Motor neuron (in vitro differentiated cells): Measurements from ENCODE around the gene IMMP2L. TPM values are rescaled to one million over a fixed set of nuclear protein-coding genes. Genes with fewer than 3 reads are reported as not detected.
"Not testable (repeated sequence)": the region's sequence is repeated elsewhere in the genome, so short reads cannot be mapped to it uniquely, and the experiment has no call there.

ENCODE experiments used
- ATAC-seq, 8 experiments: fragments of 200-7000 bp; cut with Tn5 transposase; replicated peaks in 6 of 8; 2 replicates each; pipeline ENCODE4 v1.8.0; 2021; ENCODE audit warnings: mild to moderate bottlenecking in 8 of 8, moderate library complexity in 8 of 8
- H3K27ac ChIP-seq, 2 donors: fragments of 250-450 bp; sonication (Bioruptor Pico); 2 replicates each; pipeline ENCODE4 v1.9.0; 2021; ENCODE audit warnings: antibody characterized with exemption in 2 of 2, mild to moderate bottlenecking in 2 of 2, moderate library complexity in 1 of 2
- H3K4me1 ChIP-seq, 2 donors: fragments of 250-450 bp; sonication (Bioruptor Pico); replicated peaks in 1 of 2; 2 replicates each; pipeline ENCODE4 v1.6.1; 2021; ENCODE audit warnings: antibody characterized with exemption in 2 of 2, mild to moderate bottlenecking in 2 of 2, moderate library complexity in 1 of 2
- H3K4me3 ChIP-seq, 5 donors: fragments of 250-450 bp; sonication (Bioruptor Pico); 2 replicates each; pipeline ENCODE4 v1.9.0; 2021; ENCODE audit warnings: antibody characterized with exemption in 5 of 5, mild to moderate bottlenecking in 5 of 5, moderate library complexity in 4 of 5
- WGBS, 10 experiments: fragments of 450-650 bp; shearing (Covaris generic); methylation state at CpG; one replicate each; pipeline ENCODE4 v1.0.0; 2022; 5-methylcytosine and 5-hydroxymethylcytosine counted together
- in situ Hi-C, 9 experiments: fragments of 400-800 bp; cut with MboI; loops; one replicate each; pipeline ENCODE4 v1.15.0; 2021; ENCODE audit warnings: low sequenced_read_pairs in 9 of 9, low pct_unique_long_range_greater_than_20kb in 2 of 9; ENCODE audit not compliant: unreplicated experiment in 9 of 9
- total RNA-seq, 8 experiments: library from RNA; unstranded; fragments of 300-600 nt; gene quantifications; 2 replicates each; pipeline versions ENCODE4 v1.2.3 to v1.2.4, GENCODE V29; 2022

Gene IMMP2L
- total RNA-seq, 8 experiments from 2014 or later, result 9.9 to 78.5 (median 19.3) TPM

DNA sequence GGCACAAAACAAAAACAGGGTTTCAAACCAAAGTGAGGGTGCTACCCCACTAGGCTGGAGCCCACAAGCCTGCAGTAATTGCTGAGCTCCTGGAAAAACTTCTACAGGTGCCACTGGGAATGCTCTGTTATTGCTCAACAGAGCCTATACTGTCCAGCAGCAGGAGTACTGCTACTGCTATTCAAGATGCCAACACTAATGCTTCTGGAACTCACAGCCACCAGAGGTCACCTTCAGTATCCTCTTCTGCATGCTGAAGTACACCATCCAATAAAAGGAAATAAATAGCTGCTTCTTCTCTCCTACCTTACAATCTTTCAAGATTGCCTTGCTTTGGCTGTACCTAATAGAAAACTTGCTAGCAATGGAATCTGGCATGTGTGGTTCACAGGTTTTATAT is 249.3 kb downstream of the IMMP2L start:
- H3K4me3 ChIP-seq, result no peak overlapping the region
- in situ Hi-C loops, result loop anchor here in 1 of 9 experiments (25.0 kb wide), 1 partner anchor 174 kb away; no protein-coding TSS in a partner anchor
- H3K4me1 ChIP-seq, result no peaks in the 10 kb centered on the region
- peak in 2 of 8 experiments; percentile 16 to 26 for ATAC-seq
- H3K27ac ChIP-seq, result no peak overlapping the region

DNA sequence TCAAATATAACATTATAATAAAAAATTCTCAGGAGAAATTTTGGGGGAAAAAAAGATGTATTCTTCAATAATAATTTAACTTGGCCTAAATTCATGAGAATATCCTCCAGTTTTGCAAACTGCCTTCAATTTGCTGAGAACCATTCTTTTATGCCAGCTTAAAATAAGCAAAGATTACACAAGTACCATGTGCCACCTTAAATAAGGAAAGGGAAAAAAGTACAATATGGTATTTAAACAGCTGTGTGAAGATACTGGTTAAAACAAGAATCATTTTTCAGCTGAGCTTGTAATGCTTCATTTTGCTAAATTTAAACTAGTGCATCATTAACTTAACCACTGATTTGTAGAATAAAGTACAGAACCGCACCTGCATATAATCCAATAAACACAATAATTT is 253.6 kb downstream of the IMMP2L start:
- in situ Hi-C loops, result loop anchor here in 1 of 9 experiments (25.0 kb wide), 1 partner anchor 179 kb away; no protein-coding TSS in a partner anchor
- ATAC-seq, result no peak
- H3K4me1 ChIP-seq, result no peaks in the 10 kb centered on the region
- 82 to 100% (median 100%) methylated on average over 1 of the region's 1 CpG; no CpG with 5 or more reads in 2 of the 10 experiments for WGBS, 10 experiments
- H3K4me3 ChIP-seq, result no peak overlapping the region
- no peak overlapping the region for H3K27ac ChIP-seq

DNA sequence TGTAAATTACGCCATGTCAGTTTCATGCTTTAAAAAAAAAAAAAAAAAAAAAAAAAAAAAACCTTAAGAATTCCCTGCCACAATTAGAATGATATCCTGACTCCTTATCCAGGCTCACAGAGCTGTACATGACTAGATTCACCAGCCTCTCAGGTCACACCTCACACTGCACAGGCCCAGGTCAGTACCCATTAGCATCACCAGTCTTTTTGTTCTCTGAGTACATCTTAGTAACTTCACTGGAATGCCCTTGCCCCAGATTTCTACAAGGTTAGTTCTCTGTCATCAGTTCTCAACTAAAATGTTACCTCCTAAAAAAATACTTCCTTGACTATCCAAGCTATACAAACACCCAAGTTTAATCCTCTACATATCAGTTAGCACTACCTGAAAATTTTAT is 260.4 kb downstream of the IMMP2L start:
- H3K27ac ChIP-seq, result no peak overlapping the region
- no peak overlapping the region for H3K4me3 ChIP-seq
- in situ Hi-C loops, result loop anchor here in 1 of 9 experiments (25.0 kb wide), 1 partner anchor 185 kb away; no protein-coding TSS in a partner anchor
- ATAC-seq, result no peak
- no peaks in the 10 kb centered on the region for H3K4me1 ChIP-seq
- WGBS, 10 experiments, result 83 to 100% (median 100%) methylated on average over 1 of the region's 1 CpG; no CpG with 5 or more reads in 2 of the 10 experiments

DNA sequence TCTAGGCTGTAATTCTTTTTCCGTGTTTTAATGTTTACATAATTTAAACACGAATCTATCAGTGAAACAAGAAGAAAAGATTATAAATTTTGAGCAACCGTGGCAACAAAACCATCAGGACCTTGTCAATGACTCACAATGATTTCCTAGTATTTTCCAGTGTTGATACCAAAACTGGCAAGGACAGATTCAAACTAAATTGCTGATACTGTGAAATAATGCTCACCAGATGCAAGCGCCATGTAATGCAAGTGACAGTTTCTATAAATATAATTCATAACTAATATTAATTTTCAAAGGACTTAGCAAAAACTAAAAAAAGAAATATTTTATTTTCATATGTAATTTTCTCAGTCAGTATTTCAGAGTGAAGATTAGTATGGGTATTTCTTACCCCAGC is 267.8 kb downstream of the IMMP2L start:
- in situ Hi-C loops, result no loop called here
- ATAC-seq, result no peak
- Histone ChIP-seq H3K27ac (no peak overlapping the region), H3K4me3 (no peak overlapping the region), H3K4me1 (no peaks in the 10 kb centered on the region)
- WGBS, 10 experiments, result 60 to 100% (median 81%) methylated on average over 3 to 4 of the region's 4 CpGs; no CpG with 5 or more reads in 1 of the 10 experiments

DNA sequence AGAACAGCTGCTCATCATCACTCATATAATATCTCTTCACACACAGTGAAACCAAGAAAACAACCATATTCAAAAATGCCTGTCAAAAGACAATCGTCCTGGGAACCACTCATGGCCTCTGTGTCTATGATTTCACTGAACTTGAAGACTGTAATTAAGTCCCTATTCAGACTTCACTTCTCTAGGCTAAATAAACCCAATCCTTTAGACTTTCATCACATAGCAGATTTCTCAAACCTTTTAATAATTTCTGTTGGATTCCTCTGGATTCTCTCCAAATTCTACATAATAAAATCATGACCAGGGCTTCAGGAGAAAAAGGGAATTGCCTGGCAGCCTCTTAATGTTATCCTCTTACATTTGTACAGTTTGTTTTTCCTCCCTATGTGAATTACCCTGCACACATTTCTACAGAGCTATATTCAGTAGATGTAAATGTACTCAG is 270.2 kb downstream of the IMMP2L start:
- H3K4me3 ChIP-seq, result no peak overlapping the region
- WGBS, 10 experiments, result 17 to 90% (median 75%) methylated on average over 1 of the region's 1 CpG; no CpG with 5 or more reads in 4 of the 10 experiments
- peak in 4 of 8 experiments; percentile 20 to 74 (median 48) for ATAC-seq
- in situ Hi-C loops, result no loop called here
- no peak overlapping the region for H3K27ac ChIP-seq
- H3K4me1 ChIP-seq, result no peaks in the 10 kb centered on the region

DNA sequence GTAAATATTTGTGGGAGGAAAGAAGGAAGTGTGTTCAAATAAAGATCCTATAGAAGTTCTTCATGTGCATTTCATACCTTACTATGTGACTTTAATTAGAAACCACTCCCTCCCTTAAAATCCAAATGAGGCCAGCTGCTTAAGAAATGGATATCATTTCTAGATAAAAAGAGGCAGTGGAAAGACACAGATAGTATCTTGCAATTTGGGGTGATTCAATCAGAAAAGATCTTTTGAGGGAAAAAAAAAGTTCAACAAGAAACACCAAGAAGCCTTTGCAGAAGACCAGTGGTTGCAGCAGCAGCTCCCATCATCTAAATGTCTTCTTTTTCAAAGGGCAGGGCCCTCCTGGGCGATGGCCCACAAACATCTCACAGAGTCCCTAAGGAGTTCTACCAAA is 271.3 kb downstream of the IMMP2L start:
- H3K27ac ChIP-seq, result no peak overlapping the region
- 67 to 100% (median 88%) methylated on average over 1 of the region's 1 CpG; no CpG with 5 or more reads in 4 of the 10 experiments for WGBS, 10 experiments
- in situ Hi-C loops, result no loop called here
- no peak for ATAC-seq
- no peak overlapping the region for H3K4me3 ChIP-seq
- no peaks in the 10 kb centered on the region for H3K4me1 ChIP-seq

DNA sequence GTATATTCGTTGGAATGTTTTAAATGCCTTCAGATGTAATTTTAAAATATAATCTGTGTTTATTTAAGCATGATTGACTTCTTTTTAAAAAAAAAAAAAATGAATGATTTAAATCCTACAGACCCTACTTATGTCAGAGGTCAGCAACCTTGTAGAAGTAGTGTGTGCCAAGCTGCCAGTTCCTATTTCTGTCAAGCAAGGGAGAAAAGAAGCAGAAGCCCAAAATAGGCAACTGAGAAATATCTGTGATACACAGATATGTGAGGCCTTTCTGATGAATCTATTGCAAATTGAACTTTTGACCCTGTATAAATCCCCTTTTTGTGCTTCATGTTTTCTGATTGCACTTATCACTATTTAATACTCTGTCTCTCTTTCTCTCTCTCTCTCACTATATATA is 271.9 kb downstream of the IMMP2L start:
- Histone ChIP-seq H3K27ac (no peak overlapping the region), H3K4me1 (no peaks in the 10 kb centered on the region), H3K4me3 (no peak overlapping the region)
- WGBS, 10 experiments, result 60 to 100% (median 75%) methylated on average over 1 of the region's 1 CpG; no CpG with 5 or more reads in 3 of the 10 experiments
- in situ Hi-C loops, result no loop called here
- no peak for ATAC-seq

DNA sequence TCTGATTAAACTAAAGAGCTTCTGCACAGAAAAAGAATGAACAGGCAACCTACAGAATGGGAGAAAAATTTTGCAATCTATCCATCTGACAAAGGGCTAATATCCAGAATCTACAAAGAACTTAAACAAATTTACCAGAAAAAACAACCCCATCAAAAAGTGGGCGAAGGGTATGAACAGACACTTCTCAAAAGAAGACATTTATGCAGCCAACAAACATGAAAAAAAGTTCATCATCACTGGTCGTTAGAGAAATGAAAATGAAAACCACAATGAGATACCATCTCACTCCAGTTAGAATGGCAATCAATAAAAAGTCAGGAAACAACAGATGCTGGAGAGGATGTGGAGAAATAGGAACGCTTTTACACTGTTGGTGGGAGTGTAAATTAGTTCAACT is 273.9 kb downstream of the IMMP2L start:
- 62 to 100% (median 90%) methylated on average over 2 to 3 of the region's 3 CpGs for WGBS, 10 experiments
- H3K27ac ChIP-seq, ATAC-seq, H3K4me1 ChIP-seq, in situ Hi-C loops, H3K4me3 ChIP-seq: not testable (repeated sequence)

DNA sequence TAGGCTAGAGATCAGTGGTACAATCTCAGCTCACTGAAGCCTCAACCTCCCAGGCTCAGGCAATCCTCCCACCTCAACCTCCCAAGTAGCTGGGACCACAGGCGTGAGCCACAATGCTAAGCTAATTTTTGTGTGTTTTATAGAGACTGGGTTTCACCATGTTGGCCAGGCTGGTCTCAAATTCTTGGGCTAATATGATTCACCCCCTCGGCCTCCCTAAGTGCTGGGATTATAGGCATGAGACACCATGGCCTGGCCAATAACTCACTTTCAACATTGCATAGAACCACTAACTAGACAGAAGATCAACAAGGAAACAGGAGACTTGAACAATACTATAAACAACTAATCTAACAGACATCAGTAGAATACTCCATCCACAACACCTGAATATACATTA is 279.7 kb downstream of the IMMP2L start:
- Histone ChIP-seq H3K4me1 (no peaks in the 10 kb centered on the region), H3K4me3 (no peak overlapping the region), H3K27ac (no peak overlapping the region)
- WGBS, 10 experiments, result 83 to 100% (median 100%) methylated on average over 1 to 2 of the region's 2 CpGs; no CpG with 5 or more reads in 2 of the 10 experiments
- no peak for ATAC-seq
- in situ Hi-C loops, result no loop called here

DNA sequence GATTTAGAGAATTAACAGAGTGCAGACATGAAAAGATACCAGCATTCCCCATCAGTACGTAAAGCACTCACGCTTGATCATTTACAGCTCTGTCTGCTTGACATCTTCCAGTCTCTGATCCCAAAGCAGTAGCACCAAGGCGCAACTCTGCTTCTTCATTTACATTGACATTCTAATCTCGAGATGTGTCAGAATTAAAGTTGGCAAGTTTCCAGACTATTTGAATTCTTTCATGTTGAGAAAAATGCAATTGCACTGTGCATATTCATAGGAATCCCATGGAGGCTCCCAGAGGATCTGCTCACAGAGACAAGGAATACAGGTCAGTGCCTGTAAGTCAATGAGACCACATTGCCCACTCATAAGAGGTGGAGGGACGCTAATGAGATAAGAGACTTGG is 287.4 kb downstream of the IMMP2L start:
- Histone ChIP-seq H3K4me1 (peaks cover 0 to 15% of the 10 kb centered on the region in 2 donors), H3K4me3 (no peak overlapping the region), H3K27ac (no peak overlapping the region)
- peak in 6 of 8 experiments; percentile 47 to 90 (median 78) for ATAC-seq
- in situ Hi-C loops, result no loop called here
- WGBS, 10 experiments, result 40 to 93% (median 74%) methylated on average over 1 to 5 of the region's 5 CpGs; no CpG with 5 or more reads in 3 of the 10 experiments

DNA sequence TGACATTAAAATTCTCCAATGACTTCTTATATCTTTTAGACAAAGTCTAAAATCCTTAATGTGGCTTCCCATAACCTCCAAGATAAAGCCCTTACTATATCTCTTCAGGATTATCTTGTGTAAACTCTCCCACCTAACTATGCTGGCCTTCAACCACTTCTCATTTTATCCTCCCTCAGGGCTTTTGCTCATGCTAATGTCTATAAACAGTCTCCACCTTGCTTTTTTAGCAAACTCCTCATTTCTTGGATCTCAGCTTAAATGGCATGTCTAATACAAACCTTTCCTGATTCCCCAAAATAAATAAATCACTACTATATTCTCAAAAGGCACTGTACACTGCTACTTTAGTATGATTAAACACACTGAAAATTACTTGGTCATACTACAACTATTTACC is 290.2 kb downstream of the IMMP2L start:
- in situ Hi-C loops, result no loop called here
- H3K4me3 ChIP-seq, result no peak overlapping the region
- H3K27ac ChIP-seq, result no peak overlapping the region
- H3K4me1 ChIP-seq, result peaks cover 0 to 15% of the 10 kb centered on the region in 2 donors
- ATAC-seq, result peak in 3 of 8 experiments; percentile 57 to 64 (median 62)

DNA sequence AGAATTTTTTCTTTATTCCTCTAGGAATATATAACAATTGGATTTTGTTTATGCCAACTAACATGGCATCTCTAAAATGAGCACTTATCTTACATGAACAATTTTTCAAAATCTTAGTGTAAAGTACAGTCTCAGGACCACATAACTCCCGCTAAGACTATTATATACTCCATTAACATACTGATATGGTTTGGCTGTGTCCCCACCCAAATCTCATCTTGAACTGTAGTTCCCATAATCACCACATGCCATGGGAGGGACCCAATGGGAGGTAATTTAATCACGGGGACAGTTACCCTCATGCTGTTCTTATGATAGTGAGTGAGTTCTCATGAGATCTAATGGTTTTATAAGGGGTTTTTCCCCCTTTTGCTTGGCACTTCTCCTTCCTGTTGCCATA is 291.5 kb downstream of the IMMP2L start:
- in situ Hi-C loops, H3K4me3 ChIP-seq, H3K27ac ChIP-seq, ATAC-seq: not testable (repeated sequence)
- peaks cover 0 to 15% of the 10 kb centered on the region in 2 donors for H3K4me1 ChIP-seq
- 74 to 100% (median 100%) methylated on average over 1 to 2 of the region's 2 CpGs; no CpG with 5 or more reads in 1 of the 10 experiments for WGBS, 10 experiments

DNA sequence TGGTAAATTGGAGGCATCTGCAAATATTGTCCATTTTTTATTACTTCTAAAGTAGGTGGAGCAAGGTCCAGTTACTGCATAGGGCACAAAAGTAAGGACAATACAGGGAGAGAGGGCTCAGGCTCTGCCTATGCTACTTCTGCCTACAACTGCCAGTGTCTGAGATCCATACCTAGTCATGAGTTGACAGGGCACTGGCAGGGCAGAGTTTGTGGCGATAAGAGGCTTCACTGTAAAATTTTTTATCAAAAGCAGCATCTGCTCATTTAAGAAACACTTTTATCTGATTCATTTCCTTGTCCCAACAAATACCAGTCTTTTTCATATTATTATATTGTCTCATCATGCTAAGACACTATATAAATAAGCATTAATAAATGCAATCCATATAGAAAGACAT is 293.4 kb downstream of the IMMP2L start:
- 100% methylated on average over 1 of the region's 1 CpG; no CpG with 5 or more reads in 6 of the 10 experiments for WGBS, 10 experiments
- no peak overlapping the region for H3K4me3 ChIP-seq
- peaks cover 0 to 9% of the 10 kb centered on the region in 2 donors for H3K4me1 ChIP-seq
- no peak overlapping the region for H3K27ac ChIP-seq
- in situ Hi-C loops, result no loop called here
- no peak for ATAC-seq

DNA sequence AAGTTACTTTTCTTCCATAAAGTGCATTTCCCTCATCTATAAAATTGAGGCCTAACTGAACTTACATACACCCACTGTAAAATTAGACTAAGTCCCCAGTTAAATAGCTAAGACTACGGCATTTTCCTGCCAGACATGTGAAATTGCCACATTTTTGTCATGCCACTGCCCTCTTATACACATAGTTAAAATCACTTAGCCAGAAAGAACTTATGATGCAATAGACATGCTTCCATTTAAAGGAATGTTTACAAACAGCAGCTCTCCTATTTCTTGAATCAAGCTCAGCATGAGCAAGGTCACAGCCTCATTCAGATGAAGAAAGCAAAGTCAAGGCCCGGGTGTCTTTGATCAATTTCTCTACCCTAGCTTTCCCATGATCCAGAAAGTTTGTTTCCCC is 295.7 kb downstream of the IMMP2L start:
- H3K27ac ChIP-seq, result no peak overlapping the region
- 38 to 86% (median 78%) methylated on average over 1 to 2 of the region's 2 CpGs; no CpG with 5 or more reads in 3 of the 10 experiments for WGBS, 10 experiments
- ATAC-seq, result peak in 3 of 8 experiments; percentile 17 to 33 (median 17)
- in situ Hi-C loops, result no loop called here
- no peak overlapping the region for H3K4me3 ChIP-seq
- peaks cover 0 to 7% of the 10 kb centered on the region in 2 donors for H3K4me1 ChIP-seq
